Measurements from ENCODE around the gene FAM168A.

FAM168A gene

DNA sequence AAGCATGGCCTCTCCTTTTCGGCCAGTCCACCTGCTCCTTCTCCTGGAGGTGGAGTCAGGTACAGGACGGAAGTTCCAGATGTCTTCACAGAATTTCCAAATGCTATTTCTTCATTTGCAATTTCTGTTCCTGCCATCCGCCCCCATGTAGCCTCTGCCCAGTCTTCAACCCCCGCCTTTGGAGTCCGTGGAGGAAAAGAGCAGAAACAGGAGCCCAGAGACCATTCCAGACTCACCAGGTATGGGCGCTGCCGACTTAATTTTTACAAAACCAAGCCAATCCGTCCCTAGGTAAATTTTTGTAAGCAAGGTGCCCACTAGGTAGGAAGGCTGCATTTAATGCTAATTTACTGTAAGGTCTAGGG is 192.8 kb downstream of the FAM168A start:
- H3K27me3 Mint-ChIP-seq: no peaks in the 10 kb centered on the region
- no peaks in the 10 kb centered on the region for H3K4me1 Mint-ChIP-seq
- H3K4me3 Mint-ChIP-seq: no peak overlapping the region
- H3K9me3 Mint-ChIP-seq: no peaks in the 10 kb centered on the region
- peaks cover 28% of the 10 kb centered on the region for H3K36me3 Mint-ChIP-seq
- no peak overlapping the region for H3K27ac Mint-ChIP-seq
- DNase-seq: no peak
- CTCF ChIA-PET: interaction anchor here (1.1 to 1.5 kb wide), 3 partner anchors 10 to 255 kb away, joined by 3 read pairs; no protein-coding TSS in a partner anchor

DNA sequence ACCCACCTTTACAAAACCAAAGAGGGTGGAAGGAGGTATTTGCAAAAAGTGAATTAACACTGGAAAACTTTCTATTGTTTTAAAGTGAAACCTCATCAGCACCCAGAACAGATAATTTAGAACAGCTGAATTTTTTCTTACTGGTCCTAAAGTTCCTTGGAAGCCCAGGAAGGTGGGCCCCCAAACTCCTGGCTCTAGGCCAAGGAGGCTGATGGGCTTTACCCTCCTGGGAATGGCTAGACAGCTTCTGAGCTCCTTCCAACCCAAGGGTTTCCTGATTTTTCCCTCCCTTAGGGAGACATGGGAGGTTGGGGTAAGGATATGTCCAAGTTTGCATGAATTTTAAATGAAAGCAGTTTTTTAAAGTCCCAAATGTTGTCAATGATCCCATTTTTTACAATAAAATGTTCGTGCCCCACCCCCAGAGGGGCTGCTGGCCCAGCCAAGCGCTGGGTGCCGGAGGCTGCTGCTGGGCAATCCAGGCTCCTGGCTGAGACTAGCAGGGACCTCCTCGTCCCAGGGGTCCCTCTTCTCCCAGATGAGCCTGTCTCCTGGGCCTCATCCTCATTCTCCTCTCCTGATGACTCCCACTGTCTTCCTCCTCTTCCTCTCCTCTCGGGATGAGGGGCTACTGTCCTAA is 193.3 kb downstream of the FAM168A start:
- no peak for DNase-seq
- Mint-ChIP-seq H3K27me3 (no peaks in the 10 kb centered on the region), H3K4me3 (no peak overlapping the region), H3K9me3 (no peaks in the 10 kb centered on the region), H3K27ac (no peak overlapping the region), H3K4me1 (no peaks in the 10 kb centered on the region), H3K36me3 (peaks cover 26% of the 10 kb centered on the region)
- CTCF ChIA-PET: interaction anchor here (1.2 to 1.5 kb wide), 3 partner anchors 9 to 257 kb away, joined by 3 read pairs; no protein-coding TSS in a partner anchor

DNA sequence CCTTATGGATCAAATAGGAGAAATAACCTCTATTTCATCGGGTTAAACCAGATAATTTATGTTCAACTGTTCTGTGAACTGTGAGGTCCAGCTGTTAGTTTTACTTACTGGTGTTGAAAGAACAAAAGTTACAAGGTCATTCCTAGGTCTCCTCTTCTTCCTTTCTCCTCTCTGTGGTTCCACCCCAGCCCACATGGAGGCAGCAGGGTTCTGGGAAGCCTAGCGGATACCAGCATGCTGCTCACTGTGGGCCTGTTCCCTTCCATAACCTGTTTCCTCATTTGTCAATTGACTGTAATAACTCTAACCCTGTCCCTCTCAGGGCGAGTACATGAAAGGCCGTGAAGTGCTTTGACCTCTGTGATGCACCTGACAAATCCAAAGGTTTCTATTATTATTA is 193.9 kb downstream of the FAM168A start:
- Mint-ChIP-seq H3K4me1 (no peaks in the 10 kb centered on the region), H3K9me3 (no peaks in the 10 kb centered on the region), H3K27me3 (no peaks in the 10 kb centered on the region), H3K36me3 (peaks cover 22% of the 10 kb centered on the region), H3K4me3 (no peak overlapping the region), H3K27ac (no peak overlapping the region)
- CTCF ChIA-PET: interaction anchor here (1.1 to 1.5 kb wide), 4 partner anchors 8 to 258 kb away, joined by 3 to 5 read pairs (median 3); no protein-coding TSS in a partner anchor
- peak; percentile 38 for DNase-seq

DNA sequence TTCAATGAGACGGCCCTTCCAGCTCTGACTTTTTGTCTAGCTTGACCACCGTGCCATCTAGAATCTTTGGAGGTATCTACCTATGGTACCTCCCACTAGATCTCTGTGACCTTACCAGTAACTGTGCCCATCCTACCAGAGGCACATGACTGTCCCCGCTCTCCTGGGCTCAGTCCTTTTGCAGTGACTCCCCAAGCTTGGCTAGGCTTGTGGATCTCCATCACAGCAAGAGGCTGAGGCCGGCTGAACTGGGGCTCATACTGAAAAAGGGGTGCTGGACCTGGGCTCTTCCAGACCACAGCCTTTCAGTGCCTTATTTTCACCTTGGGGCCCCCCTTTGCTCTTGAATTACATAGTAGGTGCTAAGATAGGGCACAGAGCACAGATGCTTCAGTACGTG is 194.4 kb downstream of the FAM168A start:
- H3K27ac Mint-ChIP-seq: no peak overlapping the region
- no peaks in the 10 kb centered on the region for H3K27me3 Mint-ChIP-seq
- CTCF ChIA-PET: interaction anchor here (1.1 to 1.6 kb wide), 7 partner anchors 8 to 259 kb away, joined by 3 to 7 read pairs (median 4); no protein-coding TSS in a partner anchor
- no peaks in the 10 kb centered on the region for H3K9me3 Mint-ChIP-seq
- H3K4me1 Mint-ChIP-seq: no peaks in the 10 kb centered on the region
- H3K4me3 Mint-ChIP-seq: no peak overlapping the region
- no peak for DNase-seq
- H3K36me3 Mint-ChIP-seq: peaks cover 18% of the 10 kb centered on the region

DNA sequence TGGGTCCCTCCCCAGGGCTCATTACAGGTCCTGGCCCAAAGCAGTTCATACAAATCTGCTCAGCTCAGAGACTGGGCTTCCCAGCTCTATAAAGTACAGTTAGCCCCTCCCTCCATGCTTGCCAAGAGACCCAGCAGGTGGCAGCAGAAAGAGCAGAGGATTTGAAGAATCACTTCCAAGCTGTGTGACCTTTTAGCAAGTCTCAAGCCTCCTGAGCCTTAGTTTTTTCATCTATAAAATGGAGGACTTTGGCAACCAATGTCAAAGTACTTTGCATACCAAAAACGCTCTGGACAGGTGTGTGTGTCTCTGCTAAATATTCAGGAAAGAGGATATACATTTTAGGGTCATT is 195.1 kb downstream of the FAM168A start:
- H3K9me3 Mint-ChIP-seq: no peaks in the 10 kb centered on the region
- peak; percentile 44 for DNase-seq
- H3K4me3 Mint-ChIP-seq: no peak overlapping the region
- no peaks in the 10 kb centered on the region for H3K27me3 Mint-ChIP-seq
- peaks cover 13% of the 10 kb centered on the region for H3K36me3 Mint-ChIP-seq
- H3K4me1 Mint-ChIP-seq: no peaks in the 10 kb centered on the region
- H3K27ac Mint-ChIP-seq: no peak overlapping the region
- CTCF ChIA-PET: interaction anchor here (1.1 to 1.6 kb wide), 4 partner anchors 51 to 260 kb away, joined by 4 to 7 read pairs (median 6); no protein-coding TSS in a partner anchor

DNA sequence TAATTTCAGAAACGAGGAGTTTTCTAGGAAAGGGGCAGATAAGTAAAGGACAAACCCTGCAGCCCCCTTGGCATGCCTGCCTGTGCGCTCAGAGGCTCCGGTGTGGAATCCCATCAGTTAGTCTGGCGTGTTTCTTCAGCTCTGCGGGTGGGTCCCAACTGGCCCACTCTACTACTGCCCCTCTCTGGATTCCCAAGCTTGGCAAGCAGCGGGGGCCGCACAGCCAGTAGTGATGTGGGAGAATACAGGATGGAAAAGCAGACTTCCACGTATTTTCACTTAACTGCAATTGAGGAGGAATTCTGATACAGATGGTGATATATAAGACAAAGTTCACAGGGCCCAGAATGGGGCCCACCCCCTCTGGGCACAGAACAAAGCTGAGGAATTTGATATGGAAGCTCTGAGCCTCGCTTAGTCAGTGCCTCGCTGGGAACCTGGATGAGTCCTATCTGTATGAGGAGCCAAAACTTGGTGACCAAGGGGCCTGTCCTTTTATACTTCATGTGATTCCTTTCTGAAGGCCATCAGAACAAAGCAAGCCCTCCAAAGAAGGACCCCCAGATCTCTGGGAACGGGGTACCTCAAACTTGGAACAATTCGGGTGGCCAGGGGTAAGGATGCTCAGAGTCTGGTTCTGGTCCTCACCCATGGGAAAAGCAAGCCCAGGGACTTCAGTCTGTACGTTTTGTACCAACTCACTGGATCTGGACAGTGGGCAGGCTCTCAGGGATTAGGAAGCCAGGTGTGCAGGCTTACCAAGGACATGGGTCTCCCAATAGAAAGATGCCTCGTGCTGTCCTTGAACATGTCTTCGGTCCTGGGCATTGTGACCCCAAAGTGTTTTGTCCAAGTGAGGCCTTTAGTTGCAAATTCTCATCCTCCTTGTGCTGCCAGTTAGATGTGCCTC is 195.7 kb downstream of the FAM168A start:
- Mint-ChIP-seq H3K27me3 (no peaks in the 10 kb centered on the region), H3K4me1 (no peaks in the 10 kb centered on the region), H3K4me3 (no peak overlapping the region), H3K27ac (no peak overlapping the region), H3K36me3 (peaks cover 9% of the 10 kb centered on the region), H3K9me3 (no peaks in the 10 kb centered on the region)
- CTCF ChIA-PET: interaction anchor here (1.0 to 7.3 kb wide), 6 partner anchors 50 to 259 kb away, joined by 4 to 49 read pairs (median 7); no protein-coding TSS in a partner anchor
- no peak for DNase-seq

DNA sequence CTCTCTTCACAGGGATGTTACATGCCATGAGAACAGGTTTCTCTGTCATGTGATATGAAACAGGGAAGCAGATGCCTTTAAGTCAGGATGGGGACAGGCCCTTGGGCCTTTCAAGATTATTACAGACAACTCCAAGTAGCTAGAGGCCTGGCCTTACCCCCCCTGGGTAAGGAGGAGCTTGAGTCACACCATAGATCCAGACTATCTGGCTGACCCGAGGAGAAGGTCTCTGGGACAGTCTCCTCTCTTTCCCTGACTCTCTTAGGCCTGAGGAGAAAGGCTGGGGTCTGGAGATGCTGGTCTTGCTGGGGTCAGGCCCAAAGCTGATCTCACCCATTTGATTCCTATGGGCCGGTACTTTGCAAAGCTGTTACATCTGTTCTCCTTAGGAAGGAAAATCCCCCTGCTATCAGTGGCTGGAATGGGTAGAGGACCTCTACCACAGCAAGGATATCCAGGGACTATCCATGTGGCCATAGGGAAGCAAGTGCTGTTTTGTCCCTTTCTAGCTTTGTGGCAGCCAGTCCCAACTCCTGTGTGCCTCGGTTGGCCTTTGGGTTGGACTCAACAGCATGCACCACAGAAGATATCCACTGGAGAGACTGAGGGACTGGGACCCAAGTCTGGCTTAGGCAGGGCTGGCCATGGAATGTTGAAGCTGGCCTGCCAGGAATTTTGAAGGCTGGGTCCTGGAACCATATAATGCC is 196.5 kb downstream of the FAM168A start:
- Mint-ChIP-seq H3K9me3 (no peaks in the 10 kb centered on the region), H3K27ac (no peak overlapping the region), H3K36me3 (peaks cover 8% of the 10 kb centered on the region), H3K27me3 (no peaks in the 10 kb centered on the region), H3K4me1 (no peaks in the 10 kb centered on the region), H3K4me3 (no peak overlapping the region)
- no peak for DNase-seq
- CTCF ChIA-PET: interaction anchor here (1.0 to 7.3 kb wide), 3 partner anchors 50 to 260 kb away, joined by 4 to 49 read pairs (median 19); no protein-coding TSS in a partner anchor

DNA sequence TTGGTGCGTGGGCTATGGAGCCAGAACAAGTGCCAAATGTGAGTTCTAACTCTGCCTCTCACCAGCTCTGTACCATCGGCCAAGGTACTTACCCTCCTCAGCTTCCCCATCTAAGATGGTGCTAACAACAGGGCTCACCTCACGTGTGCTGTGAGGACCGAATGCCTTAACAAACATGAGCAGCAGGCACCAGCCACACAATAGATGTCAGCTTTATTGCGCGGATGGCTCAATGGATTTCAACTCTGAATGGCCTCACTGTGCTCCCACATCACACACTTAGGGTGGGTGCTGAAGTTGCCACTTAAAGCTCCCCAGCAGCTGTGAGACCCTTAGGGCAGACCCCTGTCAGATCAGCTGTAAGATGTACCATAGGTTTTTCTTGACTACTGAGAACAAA is 197.6 kb downstream of the FAM168A start:
- peaks cover 6% of the 10 kb centered on the region for H3K36me3 Mint-ChIP-seq
- no peaks in the 10 kb centered on the region for H3K4me1 Mint-ChIP-seq
- H3K4me3 Mint-ChIP-seq: no peak overlapping the region
- H3K27ac Mint-ChIP-seq: no peak overlapping the region
- DNase-seq: no peak
- H3K9me3 Mint-ChIP-seq: no peaks in the 10 kb centered on the region
- CTCF ChIA-PET: interaction anchor here (0.6 to 7.3 kb wide), 6 partner anchors 14 to 261 kb away, joined by 3 to 49 read pairs (median 4); no protein-coding TSS in a partner anchor
- no peaks in the 10 kb centered on the region for H3K27me3 Mint-ChIP-seq

DNA sequence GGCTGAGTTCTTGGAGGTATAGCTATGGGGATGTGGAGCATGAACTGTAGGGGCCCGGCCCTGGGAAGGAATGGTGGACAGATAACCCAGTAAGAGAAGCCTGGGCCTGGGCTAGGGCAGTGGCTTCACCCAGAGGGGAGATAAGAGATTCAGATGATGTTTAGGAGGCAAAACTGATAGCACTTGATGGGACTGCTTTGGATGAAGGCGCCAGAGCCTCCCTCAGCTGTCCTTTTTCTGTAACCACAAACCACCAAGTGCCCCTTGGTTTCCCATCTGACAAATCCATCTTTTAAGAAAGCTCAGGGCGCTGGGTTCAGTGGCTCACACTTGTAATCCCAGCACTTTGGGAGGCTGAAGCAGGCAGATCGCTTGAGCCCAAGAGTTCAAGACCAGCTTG is 198.3 kb downstream of the FAM168A start:
- Mint-ChIP-seq H3K4me3 (no peak overlapping the region), H3K27me3 (no peaks in the 10 kb centered on the region), H3K36me3 (peaks cover 6% of the 10 kb centered on the region), H3K4me1 (no peaks in the 10 kb centered on the region), H3K27ac (no peak overlapping the region), H3K9me3 (no peaks in the 10 kb centered on the region)
- CTCF ChIA-PET: interaction anchor here (0.6 to 7.3 kb wide), 5 partner anchors 49 to 262 kb away, joined by 3 to 49 read pairs (median 4); no protein-coding TSS in a partner anchor
- DNase-seq: no peak

DNA sequence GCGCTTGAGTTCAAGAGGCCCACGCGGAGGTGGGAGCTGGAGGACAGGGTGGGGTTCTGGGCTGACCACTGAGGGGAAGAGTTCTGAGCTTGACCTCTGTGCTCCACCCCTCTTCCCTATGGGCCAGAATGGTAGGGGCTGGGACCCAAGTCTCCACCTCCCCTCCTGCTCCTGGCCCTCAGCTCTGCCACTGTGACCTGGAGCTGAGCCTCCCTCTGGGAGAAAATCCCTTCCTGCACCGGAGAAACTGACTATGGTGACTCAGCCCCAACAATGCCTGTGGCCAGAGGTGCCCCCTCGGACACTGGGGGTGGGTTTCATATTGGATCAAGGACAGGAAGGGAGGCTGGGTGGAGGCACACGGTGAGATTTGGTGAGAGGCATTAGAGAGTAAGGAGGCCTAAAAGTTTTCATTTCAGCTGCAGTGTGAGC is 198.7 kb downstream of the FAM168A start:
- no peak overlapping the region for H3K27ac Mint-ChIP-seq
- H3K9me3 Mint-ChIP-seq: no peaks in the 10 kb centered on the region
- H3K27me3 Mint-ChIP-seq: no peaks in the 10 kb centered on the region
- no peak overlapping the region for H3K4me3 Mint-ChIP-seq
- no peaks in the 10 kb centered on the region for H3K4me1 Mint-ChIP-seq
- DNase-seq: no peak
- peaks cover 6% of the 10 kb centered on the region for H3K36me3 Mint-ChIP-seq
- CTCF ChIA-PET: interaction anchor here (0.6 to 7.3 kb wide), 5 partner anchors 48 to 262 kb away, joined by 3 to 49 read pairs (median 4); no protein-coding TSS in a partner anchor

DNA sequence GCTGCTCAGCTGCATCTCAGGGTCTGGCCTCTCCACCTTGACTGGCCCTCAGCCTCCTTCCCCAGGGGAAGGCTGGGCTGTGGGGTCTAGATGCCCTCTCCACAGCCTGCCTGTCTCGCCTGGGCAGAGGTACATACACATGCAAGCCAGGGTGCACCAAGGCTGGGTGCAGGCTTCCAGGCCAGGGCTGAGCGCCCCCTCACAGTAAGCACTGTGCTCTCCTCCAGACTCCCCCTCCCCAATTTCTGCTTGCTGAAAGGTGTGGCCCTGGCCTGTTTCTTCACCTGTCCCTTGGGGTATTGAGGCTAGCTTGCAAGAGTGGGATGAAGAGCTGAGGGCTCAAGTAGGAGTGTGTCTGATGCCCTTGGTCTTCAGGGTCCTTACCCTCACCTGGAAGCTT is 199.2 kb downstream of the FAM168A start:
- Mint-ChIP-seq H3K27ac (no peak overlapping the region), H3K4me3 (no peak overlapping the region), H3K27me3 (no peaks in the 10 kb centered on the region), H3K9me3 (no peaks in the 10 kb centered on the region), H3K36me3 (peaks cover 8% of the 10 kb centered on the region), H3K4me1 (no peaks in the 10 kb centered on the region)
- DNase-seq: no peak
- CTCF ChIA-PET: interaction anchor here (3.2 to 7.3 kb wide), 3 partner anchors 48 to 263 kb away, joined by 15 to 49 read pairs (median 19); no protein-coding TSS in a partner anchor

DNA sequence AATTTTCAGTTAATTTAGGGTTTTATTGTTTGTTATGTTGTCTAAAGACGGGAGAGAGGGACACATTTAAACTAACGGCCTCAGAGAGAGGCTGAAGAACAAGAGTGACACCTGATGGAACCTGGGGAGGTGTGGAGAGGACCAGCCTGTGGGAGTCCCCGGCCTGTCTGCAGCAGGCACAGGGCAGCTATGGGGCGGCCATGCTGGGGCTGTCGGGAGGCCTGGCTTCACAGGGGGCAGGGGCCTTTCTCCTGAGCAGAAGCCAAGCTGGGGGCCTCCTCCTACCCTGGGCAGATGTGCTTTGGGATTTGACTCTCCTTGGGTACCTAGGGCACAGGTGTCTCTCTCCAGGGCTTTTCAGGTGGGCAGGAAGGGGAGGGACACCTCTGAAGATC is 199.8 kb downstream of the FAM168A start:
- no peak for DNase-seq
- Mint-ChIP-seq H3K27me3 (no peaks in the 10 kb centered on the region), H3K36me3 (peaks cover 14% of the 10 kb centered on the region), H3K4me3 (no peak overlapping the region), H3K4me1 (no peaks in the 10 kb centered on the region), H3K27ac (no peak overlapping the region), H3K9me3 (no peaks in the 10 kb centered on the region)
- CTCF ChIA-PET: interaction anchor here (3.2 to 7.3 kb wide), 2 partner anchors 47 to 264 kb away, joined by 15 to 49 read pairs; no protein-coding TSS in a partner anchor

DNA sequence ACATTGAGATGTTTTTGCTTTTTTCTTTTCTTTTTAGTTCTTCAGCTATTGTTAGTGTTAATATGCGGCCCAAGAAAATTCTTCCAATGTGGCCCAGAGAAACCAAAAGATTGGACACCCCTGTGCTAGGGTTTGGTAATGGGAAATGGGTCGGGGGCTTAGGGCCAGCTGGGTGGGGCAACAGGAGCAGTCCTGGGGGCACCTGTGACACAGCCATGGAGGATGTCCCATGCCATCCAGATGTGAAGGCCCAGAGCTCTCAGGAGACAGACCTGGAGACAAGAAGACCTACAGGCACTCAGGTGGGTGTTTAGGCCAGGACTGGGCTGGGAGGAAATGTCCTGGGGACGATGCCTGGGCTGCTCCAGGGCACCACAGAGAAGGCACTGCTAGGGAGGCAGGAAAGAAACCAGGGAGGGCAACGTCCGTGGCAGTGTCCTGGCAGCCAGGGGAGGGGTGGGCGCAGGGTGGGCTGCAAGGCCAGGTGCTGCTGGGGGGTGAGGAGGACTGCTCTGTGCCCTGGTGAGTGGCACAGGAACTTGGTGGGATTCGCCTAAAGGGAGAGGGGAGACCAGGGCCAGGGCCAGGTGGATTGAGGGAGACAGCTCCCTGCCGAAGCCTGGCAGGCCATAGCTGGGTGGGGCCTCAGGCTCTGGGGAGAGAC is 200.3 kb downstream of the FAM168A start:
- CTCF ChIA-PET: interaction anchor here (1.1 to 7.3 kb wide), 3 partner anchors 13 to 264 kb away, joined by 3 to 49 read pairs (median 15); no protein-coding TSS in a partner anchor
- H3K27me3 Mint-ChIP-seq: no peaks in the 10 kb centered on the region
- H3K27ac Mint-ChIP-seq: peak overlapping the region; percentile 75
- H3K4me3 Mint-ChIP-seq: no peak overlapping the region
- H3K4me1 Mint-ChIP-seq: no peaks in the 10 kb centered on the region
- H3K9me3 Mint-ChIP-seq: no peaks in the 10 kb centered on the region
- peaks cover 15% of the 10 kb centered on the region for H3K36me3 Mint-ChIP-seq
- DNase-seq: no peak

Data from activated naive CD4-positive, alpha-beta T cell treated with anti-CD3 and anti-CD28 coated beads, Interleukin-2, amount 10 ng/mL, durations not matched to agents 7 days and 5 days (primary cell).